SK-N-SH (cell line): ENCODE measurements around the gene KLHDC10. TPM values are rescaled to one million over a fixed set of nuclear protein-coding genes. Genes with fewer than 3 reads are reported as not detected.

ENCODE experiments used
- CTCF ChIA-PET: fragments of 300-600, 350-600 bp; formaldehyde crosslinking; extraction: SDS; loops from one replicate; lab custom pipeline; 2021; lab: Yijun Ruan, JAX
- POLR2A ChIA-PET: fragments of 350-600 bp; sonication (Branson Sonifier 250); formaldehyde crosslinking; extraction: SDS; loops from one replicate; lab custom pipeline; 2020; ENCODE audit warnings: antibody characterized with exemption, inconsistent platforms; lab: Yijun Ruan, JAX
- DNase-seq: peaks from one replicate; pipeline ENCODE4 v3.0.0; 2012
- H2AFZ ChIP-seq: fragments of 200-600 bp; sonication (generic); 2 replicates; pipeline ENCODE4 v1.8.1; 2016; ENCODE audit warnings: antibody characterized with exemption, mild to moderate bottlenecking, low read depth
- H3F3A ChIP-seq: fragments of 200-600 bp; sonication (generic); replicated peaks from 2 replicates; pipeline ENCODE3; 2016; ENCODE audit warnings: antibody characterized with exemption, mild to moderate bottlenecking; ENCODE audit not compliant: insufficient read depth
- H3K27ac ChIP-seq, 2 experiments: fragments of 200-500 bp in 1 of 2; fragments of 200-600 bp in 1 of 2; sonication (Bioruptor generic) in 1 of 2; sonication (generic), shearing (Covaris generic) in 1 of 2; 2 replicates each; pipeline versions ENCODE4 v1.5.1 to v1.6.1; 2014 to 2016; ENCODE audit warnings: low read depth in 2 of 2, inconsistent platforms in 1 of 2, low read length in 1 of 2, mild to moderate bottlenecking in 1 of 2, mixed read lengths in 1 of 2
- H3K27me3 ChIP-seq: fragments of 200-600 bp; sonication (generic), shearing (Covaris generic); 2 replicates; pipeline ENCODE4 v1.6.1; 2016; ENCODE audit warnings: mixed run types; ENCODE audit not compliant: insufficient read depth
- H3K36me3 ChIP-seq, 2 experiments: fragments of 200-500 bp in 1 of 2; fragments of 200-600 bp in 1 of 2; sonication (Bioruptor generic) in 1 of 2; sonication (generic) in 1 of 2; replicated peaks in 1 of 2; 2 replicates each; pipeline versions ENCODE3 to v1.5.1; 2014 to 2016; ENCODE audit warnings: low read length in 1 of 2, mild to moderate bottlenecking in 1 of 2; ENCODE audit not compliant: insufficient read depth in 2 of 2, control insufficient read depth in 1 of 2
- H3K4me1 ChIP-seq, 2 experiments: fragments of 200-500 bp in 1 of 2; fragments of 200-600 bp in 1 of 2; sonication (Bioruptor generic) in 1 of 2; sonication (generic), shearing (Covaris generic) in 1 of 2; 2 replicates each; pipeline versions ENCODE4 v1.5.1 to v1.6.1; 2014 to 2016; ENCODE audit warnings: low read depth in 1 of 2, low read length in 1 of 2, mixed run types in 1 of 2; ENCODE audit not compliant: insufficient read depth in 2 of 2, control insufficient read depth in 1 of 2
- H3K4me2 ChIP-seq: fragments of 200-600 bp; sonication (generic), shearing (Covaris generic); 2 replicates; pipeline ENCODE4 v1.6.1; 2017; ENCODE audit warnings: mixed run types
- H3K4me3 ChIP-seq, 2 experiments: fragments of 200-500 bp in 1 of 2; fragments of 200-600 bp in 1 of 2; sonication (Bioruptor generic) in 1 of 2; sonication (generic), shearing (Covaris generic) in 1 of 2; 2 replicates each; pipeline versions ENCODE4 v1.5.1 to v1.8.1; 2014 to 2016; ENCODE audit warnings: low read depth in 2 of 2, inconsistent platforms in 1 of 2, low read length in 1 of 2, mild to moderate bottlenecking in 1 of 2, mixed read lengths in 1 of 2, moderate library complexity in 1 of 2
- H3K79me2 ChIP-seq: fragments of 200-600 bp; sonication (generic); 2 replicates; pipeline ENCODE4 v1.8.1; 2017; ENCODE audit warnings: mild to moderate bottlenecking; ENCODE audit not compliant: insufficient read depth
- H3K9ac ChIP-seq: fragments of 200-600 bp; sonication (generic); 2 replicates; pipeline ENCODE4 v1.6.1; 2017; ENCODE audit warnings: mixed run types
- H3K9me2 ChIP-seq: fragments of 200-600 bp; sonication (generic); 2 replicates; pipeline ENCODE4 v1.6.1; 2017; ENCODE audit warnings: mixed run types
- H3K9me3 ChIP-seq: fragments of 200-600 bp; sonication (generic); 2 replicates; pipeline ENCODE4 v1.6.1; 2017; ENCODE audit warnings: mixed run types, mild to moderate bottlenecking, moderate library complexity
- H4K20me1 ChIP-seq: fragments of 200-600 bp; sonication (generic); 2 replicates; pipeline ENCODE4 v1.6.1; 2017; ENCODE audit warnings: mild to moderate bottlenecking, mixed run types; ENCODE audit not compliant: insufficient read depth
- EP300 ChIP-seq, 2 experiments: IDR thresholded peaks; 2 replicates each; pipeline versions ENCODE4 v1.4.0 to v1.6.1; 2012; ENCODE audit warnings: borderline replicate concordance in 1 of 2, low read depth in 1 of 2, low read length in 1 of 2
- FOXJ3 ChIP-seq: sonication (generic); formaldehyde crosslinking; IDR thresholded peaks from 2 replicates; pipeline ENCODE4 v1.5.1; 2020; ENCODE audit warnings: mild to moderate bottlenecking, missing genetic modification reagents
- FOXM1 ChIP-seq: IDR thresholded peaks from 2 replicates; pipeline ENCODE4 v1.4.0; 2012; ENCODE audit warnings: low read depth, mild to moderate bottlenecking
- GATA2 ChIP-seq: sonication (generic); formaldehyde crosslinking; IDR thresholded peaks from 2 replicates; pipeline ENCODE4 v1.5.0; 2020; ENCODE audit warnings: mild to moderate bottlenecking, missing genetic modification reagents
- JUND ChIP-seq: IDR thresholded peaks from 2 replicates; pipeline ENCODE4 v1.4.0; 2012
- MEF2A ChIP-seq: IDR thresholded peaks from 2 replicates; pipeline ENCODE4 v1.4.0; 2012; ENCODE audit warnings: low read depth, borderline replicate concordance
- MXI1 ChIP-seq: IDR thresholded peaks from 2 replicates; pipeline ENCODE4 v1.6.1; 2012; ENCODE audit warnings: mild to moderate bottlenecking, low read depth, low read length, improper control_type of control experiment
- NFIC ChIP-seq: IDR thresholded peaks from 2 replicates; pipeline ENCODE4 v1.4.0; 2012; ENCODE audit warnings: borderline replicate concordance
- RAD21 ChIP-seq: IDR thresholded peaks from 2 replicates; pipeline ENCODE4 v1.6.1; 2012; ENCODE audit warnings: mild to moderate bottlenecking, low read length
- RXRA ChIP-seq: IDR thresholded peaks from 2 replicates; pipeline ENCODE4 v1.4.0; 2012; ENCODE audit warnings: low read depth, mild to moderate bottlenecking, borderline replicate concordance
- SIN3A ChIP-seq: IDR thresholded peaks from 2 replicates; pipeline ENCODE4 v1.6.1; 2012; ENCODE audit warnings: low read depth, mild to moderate bottlenecking, low read length, moderate library complexity, borderline replicate concordance
- SMC3 ChIP-seq: IDR thresholded peaks from 2 replicates; pipeline ENCODE4 v1.6.1; 2012; ENCODE audit warnings: low read depth, low read length, improper control_type of control experiment
- TCF12 ChIP-seq: IDR thresholded peaks from 2 replicates; pipeline ENCODE4 v1.4.0; 2012
- TEAD4 ChIP-seq: IDR thresholded peaks from 2 replicates; pipeline ENCODE4 v1.4.0; 2012; ENCODE audit warnings: mild to moderate bottlenecking, borderline replicate concordance; ENCODE audit not compliant: insufficient read depth
- USF2 ChIP-seq: fragments of 150-350 bp; IDR thresholded peaks from 2 replicates; pipeline ENCODE4 v1.6.1; 2017; ENCODE audit warnings: antibody characterized with exemption, low read length, low read depth, borderline replicate concordance
- YY1 ChIP-seq: IDR thresholded peaks from 2 replicates; pipeline ENCODE4 v1.4.0; 2012; ENCODE audit warnings: low read depth, mild to moderate bottlenecking
- WGBS: methylation state at CpG from one replicate; pipeline ENCODE4 v1.1.6; 2017; ENCODE audit warnings: low lambda C conversion rate; 5-methylcytosine and 5-hydroxymethylcytosine counted together
- polyA plus RNA-seq, 3 experiments: library from polyadenylated mRNA; depleted of rRNA; stranded (reverse); fragments of >200 nt; gene quantifications; 2 replicates each; pipeline ENCODE4 v1.2.3, GENCODE V29; 2012
- TF ChIP-seq, protein P1 (sequence below): IDR thresholded peaks from 2 replicates; pipeline ENCODE4 v1.4.0; 2012; ENCODE audit warnings: low read depth, borderline replicate concordance
- TF ChIP-seq, protein P2 (sequence below): fragments of 200-600 bp; sonication (generic); IDR thresholded peaks from 2 replicates; pipeline ENCODE4 v1.6.1; 2017; ENCODE audit warnings: antibody characterized with exemption, mild to moderate bottlenecking, moderate library complexity
- TF ChIP-seq, protein P3 (sequence below): IDR thresholded peaks from 2 replicates; pipeline ENCODE4 v1.4.0; 2012; ENCODE audit warnings: low read depth

KLHDC10 gene
- polyA plus RNA-seq, 1 of the 3 experiments (the other 2 are of a cell fraction) = 15.9 TPM

DNA sequence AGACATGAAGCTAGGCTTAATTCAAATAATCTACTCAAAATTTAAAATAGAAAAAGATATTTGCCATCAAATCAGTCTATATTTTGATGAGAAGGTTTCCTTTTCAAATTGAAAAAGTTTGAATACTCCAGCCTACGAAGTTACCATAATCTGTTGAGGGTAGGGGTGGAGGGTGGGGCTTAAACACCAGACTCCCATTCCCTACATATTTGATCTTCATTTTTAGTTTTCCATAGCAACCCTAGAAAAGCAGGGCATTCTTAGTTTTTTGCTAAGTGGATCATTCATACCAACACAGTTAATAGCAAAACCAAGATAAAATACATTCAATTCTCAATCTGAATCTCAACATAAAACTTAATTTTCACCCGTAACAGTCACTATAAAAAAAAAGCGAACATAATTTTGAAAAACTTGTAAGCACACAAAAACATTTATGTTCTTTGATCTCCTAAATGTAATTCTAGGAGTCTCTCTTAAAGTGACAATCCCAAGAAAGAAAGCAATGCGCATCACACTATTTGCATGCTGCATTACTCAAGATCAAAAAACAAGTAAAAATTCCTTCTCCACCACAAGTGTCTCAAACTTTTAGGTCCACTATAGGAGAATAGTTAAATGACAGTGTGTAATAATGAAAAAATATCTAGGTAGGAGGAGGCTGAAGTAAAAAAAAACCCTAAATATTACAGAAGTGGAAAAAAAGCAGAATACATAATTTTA, 104.1 kb downstream of the KLHDC10 start:
- WGBS = 95% methylated on average over 4 of the region's 4 CpGs
- no peaks in the 10 kb centered on the region for H3K79me2 ChIP-seq
- CTCF ChIA-PET = interaction anchor here (1.2 to 2.1 kb wide), 2 partner anchors 102 kb away, joined by 3 to 4 read pairs; no protein-coding TSS in a partner anchor
- H3K4me2 ChIP-seq = no peak overlapping the region
- H3K9me3 ChIP-seq = no peaks in the 10 kb centered on the region
- no peak overlapping the region for H2AFZ ChIP-seq
- H3K27ac ChIP-seq = no peak overlapping the region
- H3K9ac ChIP-seq = no peak overlapping the region
- H3K27me3 ChIP-seq = no peaks in the 10 kb centered on the region
- no peak for DNase-seq
- H4K20me1 ChIP-seq = no peaks in the 10 kb centered on the region
- POLR2A ChIA-PET = no interaction called here
- no peak for TF ChIP-seq NFIC
- no peak for TF ChIP-seq TCF12
- TF ChIP-seq SIN3A = no peak
- TF ChIP-seq YY1 = no peak
- TF ChIP-seq, protein P1, sequence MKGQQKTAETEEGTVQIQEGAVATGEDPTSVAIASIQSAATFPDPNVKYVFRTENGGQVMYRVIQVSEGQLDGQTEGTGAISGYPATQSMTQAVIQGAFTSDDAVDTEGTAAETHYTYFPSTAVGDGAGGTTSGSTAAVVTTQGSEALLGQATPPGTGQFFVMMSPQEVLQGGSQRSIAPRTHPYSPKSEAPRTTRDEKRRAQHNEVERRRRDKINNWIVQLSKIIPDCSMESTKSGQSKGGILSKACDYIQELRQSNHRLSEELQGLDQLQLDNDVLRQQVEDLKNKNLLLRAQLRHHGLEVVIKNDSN = no peak
- TF ChIP-seq, protein P2, sequence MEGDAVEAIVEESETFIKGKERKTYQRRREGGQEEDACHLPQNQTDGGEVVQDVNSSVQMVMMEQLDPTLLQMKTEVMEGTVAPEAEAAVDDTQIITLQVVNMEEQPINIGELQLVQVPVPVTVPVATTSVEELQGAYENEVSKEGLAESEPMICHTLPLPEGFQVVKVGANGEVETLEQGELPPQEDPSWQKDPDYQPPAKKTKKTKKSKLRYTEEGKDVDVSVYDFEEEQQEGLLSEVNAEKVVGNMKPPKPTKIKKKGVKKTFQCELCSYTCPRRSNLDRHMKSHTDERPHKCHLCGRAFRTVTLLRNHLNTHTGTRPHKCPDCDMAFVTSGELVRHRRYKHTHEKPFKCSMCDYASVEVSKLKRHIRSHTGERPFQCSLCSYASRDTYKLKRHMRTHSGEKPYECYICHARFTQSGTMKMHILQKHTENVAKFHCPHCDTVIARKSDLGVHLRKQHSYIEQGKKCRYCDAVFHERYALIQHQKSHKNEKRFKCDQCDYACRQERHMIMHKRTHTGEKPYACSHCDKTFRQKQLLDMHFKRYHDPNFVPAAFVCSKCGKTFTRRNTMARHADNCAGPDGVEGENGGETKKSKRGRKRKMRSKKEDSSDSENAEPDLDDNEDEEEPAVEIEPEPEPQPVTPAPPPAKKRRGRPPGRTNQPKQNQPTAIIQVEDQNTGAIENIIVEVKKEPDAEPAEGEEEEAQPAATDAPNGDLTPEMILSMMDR = no peak
- no peak for TF ChIP-seq EP300 (IDR thresholded peaks at IDR 0.05; ENCODE audit: borderline replicate concordance in 1 of 2, low read depth in 1 of 2, low read length in 1 of 2)
- TF ChIP-seq MXI1 = no peak
- no peak for TF ChIP-seq FOXM1
- TF ChIP-seq USF2 = no peak
- TF ChIP-seq FOXJ3 (CRISPR knock-in tag) = no peak
- TF ChIP-seq TEAD4 = no peak
- no peak for TF ChIP-seq GATA2 (CRISPR knock-in tag)
- peaks cover 12% of the 10 kb centered on the region for H3F3A ChIP-seq
- peaks cover 37 to 50% of the 10 kb centered on the region in 2 experiments for H3K36me3 ChIP-seq
- no peaks in the 10 kb centered on the region for H3K9me2 ChIP-seq
- no peak overlapping the region for H3K4me3 ChIP-seq
- H3K4me1 ChIP-seq = no peaks in the 10 kb centered on the region; a peak in 1 of 4 replicates

- Histone ChIP-seq H3K27me3 (no peaks in the 10 kb centered on the region), H2AFZ (no peak overlapping the region), H3K4me3 (no peak overlapping the region), H3K4me1 (no peaks in the 10 kb centered on the region; a peak in 1 of 4 replicates), H3K36me3 (peaks cover 43 to 48% of the 10 kb centered on the region in 2 experiments), H3K79me2 (no peaks in the 10 kb centered on the region), H3F3A (peaks cover 12% of the 10 kb centered on the region), H3K9me2 (no peaks in the 10 kb centered on the region), H3K9ac (no peak overlapping the region), H3K4me2 (no peak overlapping the region), H4K20me1 (no peaks in the 10 kb centered on the region), H3K9me3 (no peaks in the 10 kb centered on the region), H3K27ac (no peak overlapping the region)
- CTCF ChIA-PET = interaction anchor here (1.0 to 1.2 kb wide), 2 partner anchors 24 to 106 kb away, joined by 3 to 4 read pairs; no protein-coding TSS in a partner anchor
- POLR2A ChIA-PET = no interaction called here
- TF ChIP-seq, protein P3, sequence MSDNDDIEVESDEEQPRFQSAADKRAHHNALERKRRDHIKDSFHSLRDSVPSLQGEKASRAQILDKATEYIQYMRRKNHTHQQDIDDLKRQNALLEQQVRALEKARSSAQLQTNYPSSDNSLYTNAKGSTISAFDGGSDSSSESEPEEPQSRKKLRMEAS = no peak
- no peak for TF ChIP-seq EP300 (IDR thresholded peaks at IDR 0.05; ENCODE audit: borderline replicate concordance in 1 of 2, low read depth in 1 of 2, low read length in 1 of 2)
- no peak for TF ChIP-seq RAD21
- no peak for TF ChIP-seq MEF2A
- no peak for TF ChIP-seq RXRA
- TF ChIP-seq JUND = no peak
- no peak for TF ChIP-seq SMC3
- DNase-seq = no peak
- 93% methylated on average over 4 of the region's 4 CpGs for WGBS
Measured at GRCh38 chr7:130178251-130178650, 107.9 kb downstream of the KLHDC10 start.
